GM12878 (cell line): ENCODE measurements around the gene MNT. TPM values are rescaled to one million over a fixed set of nuclear protein-coding genes. Genes with fewer than 3 reads are reported as not detected.

Experiments used
- CBX3 ChIP-seq: fragments of 200-600 bp; sonication (generic); IDR thresholded peaks from 2 replicates; pipeline ENCODE4 v1.6.1; 2016; ENCODE audit warnings: low read depth, borderline replicate concordance
- CREM ChIP-seq: IDR thresholded peaks from 2 replicates; pipeline ENCODE4 v1.6.1; 2014; ENCODE audit warnings: antibody characterized with exemption, low read depth
- DPF2 ChIP-seq: fragments of 450-650 bp; IDR thresholded peaks from 2 replicates; pipeline ENCODE4 v1.6.1; 2017; ENCODE audit warnings: mild to moderate bottlenecking
- LARP7 ChIP-seq: fragments of 450-650 bp; IDR thresholded peaks from 2 replicates; pipeline ENCODE4 v1.6.1; 2017; ENCODE audit warnings: mild to moderate bottlenecking
- MTA2 ChIP-seq: fragments of 450-650 bp; IDR thresholded peaks from 2 replicates; pipeline ENCODE4 v1.6.1; 2016; ENCODE audit warnings: low read depth, mild to moderate bottlenecking, moderate library complexity
- NBN ChIP-seq: fragments of 450-650 bp; IDR thresholded peaks from 2 replicates; pipeline ENCODE4 v1.6.1; 2016
- NFYA ChIP-seq: IDR thresholded peaks from 2 replicates; pipeline ENCODE4 v1.6.1; 2011; ENCODE audit warnings: low read depth, mild to moderate bottlenecking, low read length, improper control_type of control experiment, borderline replicate concordance
- NR2C1 ChIP-seq: fragments of 450-650 bp; IDR thresholded peaks from 2 replicates; pipeline ENCODE4 v1.6.1; 2017; ENCODE audit warnings: antibody characterized with exemption, mild to moderate bottlenecking, moderate library complexity
- NRF1 ChIP-seq: conservative IDR thresholded peaks from 2 replicates; pipeline ENCODE4 v1.6.1; 2011; ENCODE audit warnings: mild to moderate bottlenecking, low read depth, low read length, improper control_type of control experiment
- POLR2AphosphoS2 ChIP-seq: IDR thresholded peaks from 2 replicates; pipeline ENCODE4 v1.6.1; 2011; ENCODE audit warnings: low read depth, mild to moderate bottlenecking, low read length, improper control_type of control experiment, moderate library complexity
- RCOR1 ChIP-seq: conservative IDR thresholded peaks from 2 replicates; pipeline ENCODE4 v1.6.1; 2012; ENCODE audit warnings: low read depth, low read length, improper control_type of control experiment
- RFX5 ChIP-seq: IDR thresholded peaks from 2 replicates; pipeline ENCODE4 v1.6.1; 2011; ENCODE audit warnings: low read depth, low read length, improper control_type of control experiment
- SIN3A ChIP-seq: IDR thresholded peaks from 2 replicates; pipeline ENCODE4 v1.6.1; 2012; ENCODE audit warnings: low read depth, low read length, improper control_type of control experiment
- TAF1 ChIP-seq: IDR thresholded peaks from 2 replicates; pipeline ENCODE4 v1.6.1; 2011; ENCODE audit warnings: mild to moderate bottlenecking, low read depth, low read length, borderline replicate concordance
- polyA plus RNA-seq, 11 experiments: library from polyadenylated mRNA; depleted of rRNA in 4 of 11; unstranded in 6 of 11; stranded (reverse) in 5 of 11; fragments of >200 nt; fragmentation: Nextera tagmentation in 4 of 11; fragmentation: Illumina TruSeq in 1 of 11; extraction: Ambion mirVana in 4 of 11; extraction: Trizol in 1 of 11; gene quantifications; 1 replicate in 1 of 11; 2 replicates in 10 of 11; pipeline versions ENCODE4 v1.2.1 to v1.2.3, GENCODE V29; 2011 to 2016; ENCODE audit warnings: inconsistent platforms in 2 of 11, missing spikeins in 2 of 11, low read depth in 1 of 11
- total RNA-seq, 4 experiments: library from RNA; depleted of rRNA in 3 of 4; stranded (reverse); fragments of >200 nt in 3 of 4; fragmentation: Illumina TruSeq in 1 of 4; extraction: Trizol in 1 of 4; gene quantifications; 2 replicates each; pipeline versions ENCODE4 v1.2.1 to v1.2.3, GENCODE V29; 2013 to 2021
- TF ChIP-seq, protein P1 (sequence below): fragments of 450-650 bp; IDR thresholded peaks from 2 replicates; pipeline ENCODE4 v1.6.1; 2017; ENCODE audit warnings: antibody characterized with exemption, mild to moderate bottlenecking, moderate library complexity
- TF ChIP-seq, protein P2 (sequence below): fragments of 450-650 bp; IDR thresholded peaks from 2 replicates; pipeline ENCODE4 v1.6.1; 2014; ENCODE audit warnings: mild to moderate bottlenecking
- TF ChIP-seq, protein P3 (sequence below): fragments of 450-650 bp; IDR thresholded peaks from 2 replicates; pipeline ENCODE4 v1.6.1; 2017; ENCODE audit warnings: low read depth, mild to moderate bottlenecking, moderate library complexity
- TF ChIP-seq, protein P4 (sequence below): fragments of 450-650 bp; formaldehyde crosslinking; IDR thresholded peaks from 2 replicates; pipeline ENCODE4 v1.5.0; 2022; ENCODE audit warnings: mild to moderate bottlenecking, missing genetic modification characterization

Gene MNT
- total and polyA plus RNA-seq, 10 of the 15 experiments (the other 5 are each of a cell fraction or from before 2014, with no cell fraction given): 0.31 to 15.9 (median 3.8) TPM

DNA sequence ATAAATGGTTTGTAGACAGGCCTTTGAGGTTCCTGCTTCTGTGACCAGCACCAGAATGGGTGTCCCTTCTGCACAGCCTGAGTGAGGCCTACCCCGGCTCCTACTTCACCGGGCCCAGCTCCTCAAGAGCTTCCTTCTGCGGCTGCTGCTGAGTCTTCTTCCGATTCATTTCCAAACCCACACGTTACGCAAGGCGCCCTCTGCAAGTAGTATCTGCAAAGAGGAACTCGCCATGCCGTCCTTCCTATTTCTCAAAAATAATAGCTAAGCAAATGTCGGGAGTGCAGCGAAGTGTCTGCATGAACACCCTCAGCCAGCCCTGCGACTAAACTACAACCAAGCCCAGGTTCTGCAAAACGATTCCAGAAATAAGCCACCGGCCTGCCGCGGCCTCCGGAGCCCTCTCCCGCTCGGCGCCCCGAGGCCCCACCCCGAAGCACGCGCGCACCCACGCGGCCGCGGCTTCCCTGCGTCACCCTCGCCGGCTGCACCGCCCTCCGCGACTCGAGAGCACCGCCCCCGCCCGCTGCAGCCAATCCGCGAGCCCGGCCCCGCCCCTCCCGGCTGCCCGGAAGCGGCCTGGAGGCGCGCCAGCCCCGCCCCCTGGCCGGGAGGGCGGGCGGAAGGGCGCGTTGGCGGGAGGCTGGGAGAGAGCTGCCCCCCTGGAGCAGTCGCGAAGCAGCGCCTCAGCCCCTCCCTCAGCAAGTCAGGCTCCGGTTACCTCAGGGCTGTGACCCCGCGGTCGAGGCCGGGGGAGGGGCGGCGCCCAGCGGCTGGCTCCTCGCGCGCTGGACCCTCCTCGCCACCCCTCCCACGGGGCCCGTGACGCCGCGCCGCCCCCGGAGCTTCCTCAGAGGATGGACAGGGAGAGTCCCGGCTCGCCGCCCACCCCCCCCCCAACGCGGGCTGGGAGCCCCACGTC lies 8.3 kb downstream of the MNT start (continued):
- no peak for TF ChIP-seq NFYA
- TF ChIP-seq NRF1: no peak; the same call in 1 of the 2 replicates
- TF ChIP-seq MTA2: no peak
- TF ChIP-seq, protein P1, sequence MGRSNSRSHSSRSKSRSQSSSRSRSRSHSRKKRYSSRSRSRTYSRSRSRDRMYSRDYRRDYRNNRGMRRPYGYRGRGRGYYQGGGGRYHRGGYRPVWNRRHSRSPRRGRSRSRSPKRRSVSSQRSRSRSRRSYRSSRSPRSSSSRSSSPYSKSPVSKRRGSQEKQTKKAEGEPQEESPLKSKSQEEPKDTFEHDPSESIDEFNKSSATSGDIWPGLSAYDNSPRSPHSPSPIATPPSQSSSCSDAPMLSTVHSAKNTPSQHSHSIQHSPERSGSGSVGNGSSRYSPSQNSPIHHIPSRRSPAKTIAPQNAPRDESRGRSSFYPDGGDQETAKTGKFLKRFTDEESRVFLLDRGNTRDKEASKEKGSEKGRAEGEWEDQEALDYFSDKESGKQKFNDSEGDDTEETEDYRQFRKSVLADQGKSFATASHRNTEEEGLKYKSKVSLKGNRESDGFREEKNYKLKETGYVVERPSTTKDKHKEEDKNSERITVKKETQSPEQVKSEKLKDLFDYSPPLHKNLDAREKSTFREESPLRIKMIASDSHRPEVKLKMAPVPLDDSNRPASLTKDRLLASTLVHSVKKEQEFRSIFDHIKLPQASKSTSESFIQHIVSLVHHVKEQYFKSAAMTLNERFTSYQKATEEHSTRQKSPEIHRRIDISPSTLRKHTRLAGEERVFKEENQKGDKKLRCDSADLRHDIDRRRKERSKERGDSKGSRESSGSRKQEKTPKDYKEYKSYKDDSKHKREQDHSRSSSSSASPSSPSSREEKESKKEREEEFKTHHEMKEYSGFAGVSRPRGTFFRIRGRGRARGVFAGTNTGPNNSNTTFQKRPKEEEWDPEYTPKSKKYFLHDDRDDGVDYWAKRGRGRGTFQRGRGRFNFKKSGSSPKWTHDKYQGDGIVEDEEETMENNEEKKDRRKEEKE: no peak
- TF ChIP-seq NR2C1: no peak; the same call in 1 of the 2 replicates
- TF ChIP-seq, protein P2, sequence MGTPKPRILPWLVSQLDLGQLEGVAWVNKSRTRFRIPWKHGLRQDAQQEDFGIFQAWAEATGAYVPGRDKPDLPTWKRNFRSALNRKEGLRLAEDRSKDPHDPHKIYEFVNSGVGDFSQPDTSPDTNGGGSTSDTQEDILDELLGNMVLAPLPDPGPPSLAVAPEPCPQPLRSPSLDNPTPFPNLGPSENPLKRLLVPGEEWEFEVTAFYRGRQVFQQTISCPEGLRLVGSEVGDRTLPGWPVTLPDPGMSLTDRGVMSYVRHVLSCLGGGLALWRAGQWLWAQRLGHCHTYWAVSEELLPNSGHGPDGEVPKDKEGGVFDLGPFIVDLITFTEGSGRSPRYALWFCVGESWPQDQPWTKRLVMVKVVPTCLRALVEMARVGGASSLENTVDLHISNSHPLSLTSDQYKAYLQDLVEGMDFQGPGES: peak; percentile 43; the same call in 1 of the 2 replicates
- TF ChIP-seq SIN3A: no peak; the same call in 1 of the 2 replicates
- TF ChIP-seq TAF1: 0 out of 2 replicates have a peak, but pooled peaks have one; percentile 13
- TF ChIP-seq, protein P3, sequence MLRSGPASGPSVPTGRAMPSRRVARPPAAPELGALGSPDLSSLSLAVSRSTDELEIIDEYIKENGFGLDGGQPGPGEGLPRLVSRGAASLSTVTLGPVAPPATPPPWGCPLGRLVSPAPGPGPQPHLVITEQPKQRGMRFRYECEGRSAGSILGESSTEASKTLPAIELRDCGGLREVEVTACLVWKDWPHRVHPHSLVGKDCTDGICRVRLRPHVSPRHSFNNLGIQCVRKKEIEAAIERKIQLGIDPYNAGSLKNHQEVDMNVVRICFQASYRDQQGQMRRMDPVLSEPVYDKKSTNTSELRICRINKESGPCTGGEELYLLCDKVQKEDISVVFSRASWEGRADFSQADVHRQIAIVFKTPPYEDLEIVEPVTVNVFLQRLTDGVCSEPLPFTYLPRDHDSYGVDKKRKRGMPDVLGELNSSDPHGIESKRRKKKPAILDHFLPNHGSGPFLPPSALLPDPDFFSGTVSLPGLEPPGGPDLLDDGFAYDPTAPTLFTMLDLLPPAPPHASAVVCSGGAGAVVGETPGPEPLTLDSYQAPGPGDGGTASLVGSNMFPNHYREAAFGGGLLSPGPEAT: no peak
- no peak for TF ChIP-seq RCOR1
- no peak for TF ChIP-seq RFX5
- TF ChIP-seq NBN: no peak; the same call in 1 of the 2 replicates
- no peak for TF ChIP-seq CBX3
- TF ChIP-seq, protein P4, sequence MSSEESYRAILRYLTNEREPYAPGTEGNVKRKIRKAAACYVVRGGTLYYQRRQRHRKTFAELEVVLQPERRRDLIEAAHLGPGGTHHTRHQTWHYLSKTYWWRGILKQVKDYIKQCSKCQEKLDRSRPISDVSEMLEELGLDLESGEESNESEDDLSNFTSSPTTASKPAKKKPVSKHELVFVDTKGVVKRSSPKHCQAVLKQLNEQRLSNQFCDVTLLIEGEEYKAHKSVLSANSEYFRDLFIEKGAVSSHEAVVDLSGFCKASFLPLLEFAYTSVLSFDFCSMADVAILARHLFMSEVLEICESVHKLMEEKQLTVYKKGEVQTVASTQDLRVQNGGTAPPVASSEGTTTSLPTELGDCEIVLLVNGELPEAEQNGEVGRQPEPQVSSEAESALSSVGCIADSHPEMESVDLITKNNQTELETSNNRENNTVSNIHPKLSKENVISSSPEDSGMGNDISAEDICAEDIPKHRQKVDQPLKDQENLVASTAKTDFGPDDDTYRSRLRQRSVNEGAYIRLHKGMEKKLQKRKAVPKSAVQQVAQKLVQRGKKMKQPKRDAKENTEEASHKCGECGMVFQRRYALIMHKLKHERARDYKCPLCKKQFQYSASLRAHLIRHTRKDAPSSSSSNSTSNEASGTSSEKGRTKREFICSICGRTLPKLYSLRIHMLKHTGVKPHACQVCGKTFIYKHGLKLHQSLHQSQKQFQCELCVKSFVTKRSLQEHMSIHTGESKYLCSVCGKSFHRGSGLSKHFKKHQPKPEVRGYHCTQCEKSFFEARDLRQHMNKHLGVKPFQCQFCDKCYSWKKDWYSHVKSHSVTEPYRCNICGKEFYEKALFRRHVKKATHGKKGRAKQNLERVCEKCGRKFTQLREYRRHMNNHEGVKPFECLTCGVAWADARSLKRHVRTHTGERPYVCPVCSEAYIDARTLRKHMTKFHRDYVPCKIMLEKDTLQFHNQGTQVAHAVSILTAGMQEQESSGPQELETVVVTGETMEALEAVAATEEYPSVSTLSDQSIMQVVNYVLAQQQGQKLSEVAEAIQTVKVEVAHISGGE: no peak
- peak; percentile 53 for TF ChIP-seq DPF2
- TF ChIP-seq LARP7: peak; percentile 55; the same call in 1 of the 2 replicates
- peak; percentile 46 for TF ChIP-seq CREM
- no peak for TF ChIP-seq POLR2AphosphoS2
